PC-3 (cell line): ENCODE results near the gene CNRIP1.

Experiments used
- CTCF ChIP-seq: fragments of 300-600 bp; sonication (generic); conservative IDR thresholded peaks from 2 replicates; pipeline ENCODE4 v1.5.1; 2017; ENCODE audit warnings: antibody characterized with exemption, low read depth, mild to moderate bottlenecking, low read length
- EZH2 ChIP-seq: fragments of 300-600 bp; sonication (generic); IDR thresholded peaks from one replicate; pipeline ENCODE4 v1.6.1; 2017; ENCODE audit warnings: antibody characterized with exemption, mild to moderate bottlenecking, low read length; ENCODE audit not compliant: unreplicated experiment

GRCh38 chr2:68311033-68311432, 8.7 kb downstream of the CNRIP1 start:
- TF ChIP-seq CTCF (no peak), EZH2 (no peak)
